ENCODE data around the gene C2orf68. TPM values are rescaled to one million over a fixed set of nuclear protein-coding genes. Genes with fewer than 3 reads are reported as not detected.
A peak's percentile ranks its signal among the peaks of the same experiment; 100 is the strongest.

The C2orf68 gene
- total and polyA plus RNA-seq, 9 of the 15 experiments (the other 6 are each of a cell fraction or from before 2014, with no cell fraction given): 22.1 to 50.0 (median 31.8) TPM

GRCh38 chr2:85561280-85562212, 50.3 kb downstream of the C2orf68 start, which contains the start of gene GGCX (continued):
- TF ChIP-seq ZNF785 (CRISPR knock-in tag; IDR thresholded peaks at IDR 0.05): no peak
- peak in 1 of 2 experiments; percentile 8; a peak in 1 of 4 replicates for TF ChIP-seq RAD21 (CRISPR knock-in tag; conservative IDR thresholded peaks at IDR 0.05 in 1 of 2, IDR thresholded peaks at IDR 0.05 in 1 of 2)
- 0 out of 2 replicates have a peak, but pooled peaks have one; percentile 17 for TF ChIP-seq ZKSCAN1 (IDR thresholded peaks at IDR 0.05; ENCODE audit: low read depth, low read length)
- TF ChIP-seq FOXK2 (conservative IDR thresholded peaks at IDR 0.05 in 1 of 2, IDR thresholded peaks at IDR 0.05 in 1 of 2; ENCODE audit: low read depth in 2 of 2): peak; percentile 68 to 80; a peak in 2 of 4 replicates
- TF ChIP-seq FOXA1 (IDR thresholded peaks at IDR 0.05; ENCODE audit: borderline replicate concordance): no peak
- TF ChIP-seq ZBTB7A (IDR thresholded peaks at IDR 0.05; ENCODE audit: borderline replicate concordance, control insufficient read depth, low read depth, low read length): peak; percentile 75
- no peak for TF ChIP-seq ZHX1 (conservative IDR thresholded peaks at IDR 0.05; ENCODE audit: low read length)
- peak; percentile 70 for TF ChIP-seq HCFC1 (IDR thresholded peaks at IDR 0.05; ENCODE audit: low read depth, low read length)
- TF ChIP-seq NKRF (IDR thresholded peaks at IDR 0.05; ENCODE audit: borderline replicate concordance): 0 out of 2 replicates have a peak, but pooled peaks have one; percentile 24
- peak; percentile 77 for TF ChIP-seq ELF1 (tag; IDR thresholded peaks at IDR 0.05)
- TF ChIP-seq KDM5B (IDR thresholded peaks at IDR 0.05; ENCODE audit: insufficient replicate concordance, low read depth, low read length): peak; percentile 94
- no peak for TF ChIP-seq NCOA6 (IDR thresholded peaks at IDR 0.05)
- TF ChIP-seq ZNF41 (CRISPR knock-in tag; conservative IDR thresholded peaks at IDR 0.05): no peak
- peak; percentile 83; the same call in 1 of the 2 replicates for TF ChIP-seq KLF13 (tag; IDR thresholded peaks at IDR 0.05; ENCODE audit: borderline replicate concordance, low read depth)
- TF ChIP-seq SMAD4 (CRISPR knock-in tag; conservative IDR thresholded peaks at IDR 0.05): peak; percentile 35; the same call in 1 of the 2 replicates
- 0 out of 2 replicates have a peak, but pooled peaks have one; percentile 19 for TF ChIP-seq BHLHE40 (IDR thresholded peaks at IDR 0.05; ENCODE audit: low read length)
- TF ChIP-seq RBBP5 (IDR thresholded peaks at IDR 0.05; ENCODE audit: borderline replicate concordance, insufficient read depth, low read length, poor library complexity, severe bottlenecking): peak; percentile 72
- TF ChIP-seq HNRNPLL (IDR thresholded peaks at IDR 0.05; ENCODE audit: low read depth, low read length, poor library complexity, severe bottlenecking): peak; percentile 66
- peak; percentile 40; the same call in 1 of the 2 replicates for TF ChIP-seq ARID2 (IDR thresholded peaks at IDR 0.05)
- TF ChIP-seq MEF2A (IDR thresholded peaks at IDR 0.05; ENCODE audit: control insufficient read depth, low read depth, low read length): no peak
- peak; percentile 41 for TF ChIP-seq GTF2B (IDR thresholded peaks at IDR 0.05; ENCODE audit: extremely low read depth, insufficient read length)
